DMS153 treated with DMSO at 0.1 percent for 48 hours (cell line): ENCODE data around the gene SLC35F3.

Experiments used
- DNase-seq: peaks from one replicate; lab custom pipeline; 2025; ENCODE audit not compliant: unreplicated experiment; lab: John Stamatoyannopoulos, UW

Gene SLC35F3

DNA sequence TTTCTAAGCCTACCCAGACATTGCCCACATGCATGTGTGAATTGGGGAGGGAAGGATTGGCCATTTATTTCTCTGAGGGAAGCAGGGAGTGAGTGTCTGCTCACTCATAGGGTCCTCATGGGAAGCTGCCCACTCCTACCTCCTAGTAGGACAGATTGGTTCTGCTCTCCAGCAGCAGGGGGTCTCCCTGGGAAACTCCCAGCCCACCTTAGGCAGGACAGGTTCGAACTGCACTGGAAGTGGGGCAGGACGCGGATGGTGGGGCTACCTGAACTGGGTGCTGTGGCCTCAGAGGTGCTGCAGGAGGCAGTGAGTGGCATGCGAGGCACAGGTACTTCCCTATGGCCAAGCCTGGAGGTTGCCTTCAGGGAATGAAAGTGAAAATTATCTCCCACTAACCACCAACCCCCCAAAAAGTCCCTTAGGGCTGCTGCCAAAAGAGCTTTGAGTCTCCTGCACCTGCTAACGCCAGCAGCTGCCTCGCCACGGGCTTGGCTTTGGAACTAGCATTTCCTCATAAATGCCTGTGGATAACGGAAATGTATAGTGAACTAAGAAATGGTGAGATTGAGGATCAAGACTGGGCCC lies 311.7 kb downstream of the SLC35F3 start:
- no peak for DNase-seq

DNA sequence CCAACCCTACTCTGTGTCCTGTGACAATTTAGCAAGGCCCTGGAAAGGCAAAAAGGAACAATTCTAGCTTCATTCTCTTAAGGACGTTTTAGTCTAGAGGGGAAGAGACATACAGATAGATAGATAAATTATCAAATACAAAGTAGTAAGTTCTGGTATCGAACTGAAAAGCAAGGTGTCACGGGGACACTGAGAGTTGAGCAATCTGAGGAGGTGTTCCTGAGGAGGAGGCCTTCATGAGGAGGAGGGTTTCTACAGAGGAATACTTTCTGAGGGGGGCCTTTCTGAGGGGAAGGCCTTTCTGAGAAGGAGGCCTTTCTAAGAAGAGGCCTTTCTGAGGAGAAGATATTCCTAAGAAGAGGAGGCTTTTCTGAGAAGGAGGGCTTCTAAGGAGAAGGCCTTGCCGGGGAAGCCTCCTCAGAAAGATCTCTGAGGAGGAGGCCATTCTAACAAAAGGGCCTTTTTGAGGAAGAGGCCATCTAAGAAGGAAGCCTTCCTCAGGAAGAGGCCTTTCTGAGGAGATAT lies 312.9 kb downstream of the SLC35F3 start:
- DNase-seq: no peak

DNA sequence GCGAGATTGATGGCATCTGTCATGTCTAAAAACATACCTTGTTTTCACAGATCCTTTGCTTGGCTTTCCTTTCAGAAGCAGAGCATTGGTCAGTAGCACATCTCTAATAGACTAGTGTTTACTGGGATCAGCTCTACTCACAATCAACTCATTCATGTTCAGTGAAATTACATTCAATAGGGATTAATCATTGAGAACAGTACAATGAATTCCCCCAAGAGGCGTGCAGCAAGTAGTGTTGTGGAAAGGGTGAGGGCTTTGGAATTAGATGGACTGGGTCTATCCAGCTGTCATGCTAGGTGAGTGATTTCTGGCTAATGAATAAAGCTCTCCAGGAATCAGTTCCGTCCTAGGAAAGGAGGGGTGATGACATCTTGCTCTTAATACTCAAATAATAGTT lies 313.6 kb downstream of the SLC35F3 start:
- DNase-seq: no peak

DNA sequence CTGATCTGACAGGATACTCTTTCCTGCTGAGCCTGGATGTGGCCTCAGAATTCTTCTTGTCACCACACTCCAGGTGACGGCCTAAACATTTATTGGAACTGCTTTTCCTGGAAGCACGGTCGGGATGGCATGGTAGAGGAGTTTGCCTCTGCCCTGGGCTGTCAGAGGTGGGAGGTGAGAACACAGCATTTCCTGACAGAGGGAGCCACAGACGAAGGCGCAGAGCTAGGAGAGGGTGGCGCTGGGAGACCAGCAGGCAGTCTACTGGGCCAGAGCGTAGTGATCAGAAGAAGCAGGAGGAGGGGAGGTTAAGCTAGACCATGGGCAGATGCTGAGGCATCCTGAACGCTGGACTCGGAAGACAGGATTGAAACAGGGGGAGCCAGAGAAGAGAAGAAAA lies 315.2 kb downstream of the SLC35F3 start:
- DNase-seq: no peak

DNA sequence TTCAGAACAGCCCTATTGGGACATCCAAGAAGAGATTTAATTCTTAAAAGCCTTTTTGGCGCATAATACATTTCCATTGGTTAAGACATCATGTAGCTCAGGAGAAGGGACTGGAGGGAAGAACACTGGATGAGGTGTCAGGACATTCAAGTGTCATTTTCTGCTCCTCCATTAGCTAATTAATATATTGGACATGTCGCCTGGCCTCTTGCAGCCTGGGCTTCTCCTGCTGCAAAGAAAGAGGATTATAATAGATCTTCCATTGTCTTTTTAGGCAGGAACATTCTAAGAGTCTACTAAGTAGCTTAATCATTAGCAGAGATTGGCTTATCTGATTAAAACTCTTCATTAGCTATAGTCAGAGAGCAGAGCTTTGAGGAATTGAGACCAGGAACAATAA lies 317.1 kb downstream of the SLC35F3 start:
- no peak for DNase-seq

DNA sequence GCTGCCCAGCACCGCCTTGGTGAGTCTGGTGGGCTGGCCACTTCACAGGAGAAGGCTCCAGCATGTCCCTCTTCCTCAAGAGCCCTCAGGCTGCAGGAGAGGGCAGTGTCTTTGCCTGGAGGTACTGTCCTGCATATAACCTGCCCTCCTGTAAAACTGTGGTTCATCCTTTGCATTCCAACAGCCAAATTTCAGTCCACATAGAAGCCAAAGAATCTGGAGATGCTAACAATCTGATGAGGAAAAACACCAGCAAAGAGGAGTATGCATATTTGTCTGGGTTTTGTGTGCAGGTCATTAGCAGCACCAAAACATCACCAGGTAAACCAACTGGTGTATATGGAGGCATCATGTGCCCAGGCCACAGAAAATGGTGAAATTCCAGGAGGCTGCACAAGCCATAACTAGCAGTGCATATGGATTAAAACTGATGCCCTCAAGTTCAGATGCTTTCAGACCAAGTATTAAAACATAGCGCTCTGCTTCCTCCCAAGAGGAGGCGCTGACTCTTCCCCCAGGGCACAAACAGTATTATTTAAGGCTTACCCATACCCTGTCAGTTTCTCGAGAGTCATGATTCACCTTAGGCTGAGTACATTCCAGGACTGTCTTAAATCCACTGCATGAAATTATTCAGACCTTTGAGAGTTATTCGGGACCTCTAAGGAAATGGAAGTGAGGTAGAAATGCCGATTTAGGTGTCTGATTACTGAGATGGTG lies 318.2 kb downstream of the SLC35F3 start:
- no peak for DNase-seq

DNA sequence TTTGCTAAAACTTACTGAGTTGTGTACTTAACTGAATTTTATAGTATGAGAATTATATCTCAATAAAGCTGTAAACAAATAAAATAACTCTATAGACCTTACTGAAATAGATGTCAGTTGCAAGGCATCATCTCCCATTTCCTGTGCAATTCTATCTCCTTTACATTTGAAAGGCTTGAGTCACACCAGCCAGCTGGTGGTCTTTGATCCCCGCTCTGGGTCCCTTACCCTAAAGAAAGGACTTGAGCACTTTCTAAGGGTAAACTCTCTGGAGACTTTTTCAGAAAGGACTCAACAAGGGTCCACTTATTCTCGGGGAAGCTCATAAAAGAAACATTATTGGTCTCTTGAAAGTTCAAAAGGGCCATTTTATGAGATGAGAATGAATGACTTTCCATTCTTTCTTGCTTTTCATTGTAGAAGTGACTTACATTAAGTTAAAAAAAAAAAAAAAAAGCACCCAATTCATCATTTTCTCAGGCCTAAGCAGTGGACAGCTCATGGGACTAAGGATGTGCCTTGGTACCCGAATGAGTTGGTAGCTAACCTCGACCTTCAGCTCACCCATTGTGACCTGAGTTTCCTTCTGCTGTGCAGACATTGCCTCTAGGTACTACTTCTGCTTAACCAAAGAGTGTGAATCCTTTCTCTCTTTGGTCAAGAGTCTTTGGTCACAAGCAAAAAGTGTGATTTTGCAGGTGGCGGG lies 321.8 kb downstream of the SLC35F3 start:
- DNase-seq: no peak

DNA sequence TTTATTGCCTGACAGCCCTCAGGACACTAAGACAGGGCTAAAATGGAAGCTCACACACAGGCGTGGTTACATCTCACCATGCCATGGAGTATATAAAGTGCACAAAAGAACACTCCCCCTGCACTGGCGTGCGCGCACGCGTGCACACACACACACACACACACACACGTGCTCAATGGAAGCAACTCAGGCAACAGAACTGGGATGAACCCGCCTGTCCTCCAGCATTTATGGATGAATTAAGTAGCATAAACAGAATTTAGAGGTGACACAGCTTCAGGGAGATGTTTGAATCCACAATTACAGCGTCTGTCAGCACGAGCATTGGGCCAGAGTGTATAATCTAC lies 322.3 kb downstream of the SLC35F3 start:
- DNase-seq: no peak

DNA sequence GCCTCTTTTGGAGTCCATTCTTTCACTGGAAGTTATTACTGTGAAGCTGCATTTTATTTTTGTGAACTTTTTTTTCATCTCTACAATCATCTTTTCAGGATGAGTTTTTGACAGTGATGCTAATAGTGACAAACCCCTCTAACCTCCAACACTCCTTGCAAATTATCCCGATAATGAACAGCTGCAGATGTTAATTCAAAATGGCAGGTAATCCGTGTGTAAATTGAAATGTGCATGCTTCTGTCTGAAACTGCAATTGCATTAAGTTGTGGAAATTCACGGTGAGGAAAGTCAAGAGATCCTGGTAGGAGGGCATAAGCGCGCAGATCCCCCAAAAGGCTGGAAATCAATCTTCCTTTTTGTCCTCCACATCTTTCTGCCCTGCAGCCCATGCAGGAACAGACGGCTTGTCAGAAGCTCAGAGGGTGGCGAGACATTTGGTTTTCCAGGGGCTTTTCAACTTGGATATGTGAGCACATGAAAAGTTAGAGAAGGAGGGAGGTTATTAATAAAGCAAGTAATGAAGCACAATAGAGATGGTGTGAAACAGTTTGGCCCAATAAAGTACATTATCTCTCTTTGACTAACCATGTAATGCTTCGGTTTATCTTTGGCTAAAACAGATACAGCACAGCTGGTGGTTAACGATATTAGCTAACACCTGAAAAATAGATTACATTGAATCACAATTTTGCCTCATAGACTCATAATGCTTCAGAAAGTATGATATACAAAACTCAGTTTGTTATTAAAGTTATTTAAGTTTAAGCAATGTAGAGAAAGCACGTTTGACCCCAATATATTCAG lies 325.3 kb downstream of the SLC35F3 start:
- no peak for DNase-seq

DNA sequence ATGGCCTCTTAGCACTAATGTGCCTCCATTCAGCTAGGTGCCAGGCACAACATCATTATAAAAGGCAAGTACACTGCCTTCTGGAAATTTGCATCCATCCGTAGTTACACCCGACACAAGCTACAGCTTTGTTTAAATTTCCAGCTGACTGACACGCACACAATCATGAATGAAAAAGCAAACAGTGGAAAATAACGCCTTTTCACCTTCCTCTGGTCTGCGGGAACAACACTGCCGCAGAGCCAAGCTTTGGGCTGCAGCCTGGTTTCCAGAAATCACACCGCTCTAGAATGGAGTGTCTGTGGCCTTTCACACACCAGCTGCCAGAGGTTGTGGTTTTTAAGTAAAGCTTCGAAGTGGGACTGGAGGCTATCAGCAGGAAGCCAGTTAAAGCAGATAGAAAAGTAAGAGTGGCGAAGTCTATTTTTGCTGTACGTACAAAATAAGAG lies 326.0 kb downstream of the SLC35F3 start:
- no peak for DNase-seq

DNA sequence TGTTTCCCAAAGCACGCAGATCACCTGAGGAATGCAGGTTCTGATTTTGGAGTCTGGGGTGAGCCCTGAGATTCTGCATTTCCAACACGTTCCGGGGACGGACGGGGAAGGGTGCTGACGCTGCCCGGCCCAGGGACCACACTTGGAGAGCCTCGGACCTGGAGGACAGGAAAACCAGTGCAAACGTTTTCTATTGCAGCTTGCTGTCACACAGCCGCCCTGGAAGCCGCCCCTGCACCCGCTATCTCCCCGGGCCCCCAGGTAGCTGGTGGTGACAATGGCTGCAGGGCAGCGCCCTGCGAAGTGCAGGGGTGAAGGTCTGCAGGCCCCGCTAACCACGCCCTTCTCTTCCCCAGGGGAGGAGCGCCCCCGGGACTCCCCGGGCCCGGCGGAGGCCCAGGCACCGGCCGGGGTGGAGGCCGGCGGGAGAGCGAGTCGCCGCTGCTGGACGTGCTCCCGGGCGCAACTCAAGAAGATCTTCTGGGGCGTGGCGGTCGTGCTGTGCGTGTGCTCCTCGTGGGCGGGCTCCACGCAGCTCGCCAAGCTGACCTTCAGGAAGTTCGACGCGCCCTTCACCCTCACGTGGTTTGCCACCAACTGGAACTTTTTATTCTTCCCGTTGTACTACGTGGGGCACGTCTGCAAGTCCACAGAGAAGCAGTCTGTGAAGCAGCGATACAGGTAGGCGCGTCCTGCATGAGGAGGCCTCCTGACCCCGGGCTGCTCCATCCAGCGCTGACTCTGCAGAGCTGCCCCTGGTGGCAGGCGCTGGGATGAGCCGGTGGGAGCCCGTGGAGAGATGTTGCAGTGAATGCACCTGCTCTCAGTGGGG lies 326.8 kb downstream of the SLC35F3 start:
- DNase-seq: no peak

DNA sequence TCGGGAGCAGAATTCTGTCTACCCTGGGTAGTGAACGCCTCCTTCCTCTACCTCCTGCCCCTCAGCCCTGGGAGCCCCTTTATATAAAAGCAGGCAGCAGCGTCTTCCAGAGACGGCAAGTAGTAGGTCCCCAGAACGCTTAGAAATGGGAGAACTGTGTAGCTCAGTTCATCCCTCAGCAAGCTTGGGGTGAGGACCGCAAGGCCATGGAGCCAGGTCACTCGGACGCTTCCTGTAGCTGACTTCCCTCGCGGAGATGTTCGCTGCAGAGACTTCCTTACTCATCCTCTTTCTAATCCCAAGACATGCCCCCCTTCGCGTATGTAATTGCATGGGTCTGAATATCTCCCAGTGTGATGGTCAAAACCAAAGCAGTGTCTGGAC lies 327.4 kb downstream of the SLC35F3 start:
- DNase-seq: no peak

DNA sequence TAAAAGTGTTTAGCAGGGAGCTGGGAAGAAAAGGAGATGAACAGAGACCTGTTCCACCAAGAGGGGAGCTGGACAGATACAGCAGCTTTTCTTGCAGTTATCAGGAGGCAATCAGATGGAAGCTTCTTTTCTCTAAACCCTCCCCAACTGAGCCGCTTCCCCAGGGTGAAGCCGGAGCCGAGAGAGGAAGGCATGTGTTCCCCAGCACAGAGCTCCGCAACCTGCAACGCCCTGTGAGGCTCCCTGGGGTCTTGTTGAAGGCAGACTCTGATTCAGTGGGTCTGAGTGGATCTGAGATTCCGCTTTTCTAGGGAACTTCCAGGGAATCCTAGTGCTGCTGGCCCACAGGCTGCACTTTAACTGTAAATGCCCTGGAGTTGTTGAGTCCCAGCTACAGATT lies 329.7 kb downstream of the SLC35F3 start:
- no peak for DNase-seq

DNA sequence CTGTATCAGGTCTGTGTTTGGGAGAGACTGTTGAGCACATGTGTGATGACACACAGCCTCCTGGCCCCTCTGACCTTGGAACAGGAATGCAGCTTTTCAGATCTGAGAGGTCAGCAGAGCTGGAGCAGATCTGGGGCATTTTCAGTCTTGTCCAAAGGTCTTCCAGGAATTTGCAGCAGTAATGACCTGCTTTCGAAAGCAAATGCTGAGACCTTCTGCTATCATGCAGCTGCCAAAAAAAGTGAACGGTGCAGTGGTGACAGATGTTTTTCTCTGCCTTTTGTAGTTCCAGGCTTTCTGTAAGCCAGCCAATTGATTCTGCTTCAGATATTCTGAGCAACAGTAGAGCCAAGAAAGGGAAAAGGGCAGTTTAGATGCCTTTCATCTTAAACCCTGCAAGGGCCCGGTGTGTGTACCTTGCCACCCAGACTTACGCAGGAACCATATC lies 331.0 kb downstream of the SLC35F3 start:
- no peak for DNase-seq

DNA sequence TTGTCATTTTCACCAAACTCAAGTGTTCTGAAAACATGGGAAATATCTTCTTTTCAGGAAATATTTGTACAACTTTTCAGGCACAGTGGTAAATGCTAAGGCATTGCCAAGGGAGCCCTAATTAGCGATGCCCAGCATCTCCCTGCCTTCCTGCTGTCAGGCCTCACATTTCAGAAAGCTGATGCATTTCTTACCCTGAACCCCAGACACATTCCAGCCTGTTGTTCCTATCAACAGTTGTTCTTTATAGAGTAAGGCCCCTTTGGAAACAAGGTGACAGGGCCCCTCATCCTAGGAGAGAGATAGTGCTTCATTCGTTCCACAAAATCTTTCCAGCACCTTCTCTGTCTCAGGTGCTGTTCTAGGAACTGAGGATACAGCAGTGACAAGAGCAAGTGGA lies 332.9 kb downstream of the SLC35F3 start:
- DNase-seq: no peak

DNA sequence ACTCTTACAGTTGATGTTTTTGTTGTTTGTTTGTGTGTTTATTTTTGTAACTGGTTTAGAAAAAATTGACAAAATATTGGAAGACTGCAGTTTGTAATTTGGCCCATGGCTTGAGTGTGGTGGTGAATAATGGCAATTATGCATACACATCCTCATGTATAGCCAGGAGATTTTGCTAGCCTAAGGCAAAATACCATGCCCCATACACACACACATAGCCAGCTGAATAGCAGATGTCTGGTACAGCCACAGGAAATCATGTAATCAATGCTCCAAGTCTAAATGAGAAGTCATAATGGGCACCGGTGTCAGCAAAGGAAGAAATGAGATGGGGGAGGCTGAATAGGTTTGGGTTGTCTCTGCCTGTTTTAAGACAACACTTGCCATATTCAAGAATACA lies 333.6 kb downstream of the SLC35F3 start:
- DNase-seq: no peak

DNA sequence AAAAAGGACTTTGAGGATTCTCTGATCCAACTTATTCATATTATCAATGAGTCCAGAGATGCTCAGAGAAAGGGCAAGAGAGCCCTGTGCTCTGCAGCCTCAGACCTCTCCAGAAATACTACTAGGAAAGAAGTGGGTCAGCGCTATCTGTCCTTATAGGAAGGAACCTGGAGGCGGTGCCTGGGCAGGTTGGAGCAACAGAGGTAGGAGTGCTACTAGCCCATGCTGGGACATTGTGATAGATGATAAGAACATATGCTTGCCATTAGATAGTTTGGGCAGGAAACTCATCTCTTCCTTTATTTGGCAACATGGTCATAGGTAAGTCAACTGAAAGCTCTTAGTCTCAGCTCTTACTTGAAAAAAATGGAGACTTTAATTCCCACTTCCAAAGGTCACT lies 335.0 kb downstream of the SLC35F3 start:
- DNase-seq: no peak

DNA sequence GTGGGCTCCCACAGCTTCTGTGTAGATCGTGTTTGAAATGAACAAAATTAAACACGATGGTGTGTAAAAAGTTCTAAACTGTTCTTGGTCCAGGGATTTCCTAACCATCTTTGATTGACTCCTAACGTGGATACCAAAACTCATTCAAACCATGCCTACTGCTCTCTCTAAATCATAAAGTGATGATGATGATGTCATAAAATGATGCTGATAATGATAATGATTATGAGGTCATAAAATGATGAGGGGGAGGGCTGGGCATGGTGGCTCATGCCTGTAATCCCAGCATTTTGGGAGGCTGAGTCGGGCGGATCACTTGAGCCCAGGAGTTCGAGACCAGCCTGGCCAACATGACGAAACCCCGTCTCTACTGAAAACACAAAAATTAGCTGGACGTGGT lies 335.5 kb downstream of the SLC35F3 start:
- no peak for DNase-seq

DNA sequence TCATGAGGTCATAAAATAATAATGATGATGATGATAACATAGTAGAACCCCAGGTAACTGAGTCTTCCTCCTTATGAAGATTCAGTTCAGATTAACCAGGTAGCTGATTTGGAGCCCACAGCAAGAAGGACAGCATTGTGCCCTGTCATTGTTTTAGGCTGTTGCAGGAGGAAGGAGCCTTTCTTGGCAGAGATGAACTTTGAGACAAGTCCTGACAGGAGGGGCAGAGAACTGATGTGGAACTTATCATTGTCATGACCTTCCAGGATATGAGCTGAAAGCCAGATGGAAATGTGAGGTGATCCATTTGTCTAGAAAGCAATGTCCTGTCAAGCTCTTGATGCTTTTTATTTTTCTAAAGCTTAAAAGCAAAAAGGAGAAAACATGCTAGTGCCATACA lies 336.2 kb downstream of the SLC35F3 start:
- no peak for DNase-seq

DNA sequence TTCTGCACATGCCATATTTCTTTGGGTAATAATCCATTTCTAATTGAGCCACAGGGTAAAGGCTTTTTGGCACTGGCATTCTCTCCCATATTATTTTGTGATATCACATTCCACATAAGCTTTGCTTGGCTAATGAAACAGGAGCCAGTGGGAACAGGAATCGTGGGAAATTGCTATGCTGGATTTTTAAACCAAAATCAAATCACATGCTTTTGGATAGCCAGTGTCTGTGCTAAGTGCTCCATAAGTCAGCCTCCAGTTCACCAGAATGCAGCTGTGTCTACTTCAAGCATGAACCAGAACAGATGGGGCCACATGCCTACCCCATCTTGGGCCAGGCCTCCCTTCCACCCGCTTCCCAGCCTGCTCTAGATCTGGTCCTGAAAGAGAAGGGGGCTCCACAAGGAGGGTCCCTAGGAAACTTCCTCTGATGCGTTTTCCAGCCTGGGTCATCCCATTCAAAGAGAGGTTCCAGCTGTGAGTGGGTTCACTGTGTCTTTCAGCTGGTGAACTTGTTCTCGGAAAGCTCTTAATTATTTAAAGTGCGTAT lies 337.5 kb downstream of the SLC35F3 start:
- DNase-seq: no peak
